Testis (tissue), 3 donors: ENCODE data around the gene NKX6-2. TPM values are rescaled to one million over a fixed set of nuclear protein-coding genes. Genes with fewer than 3 reads are reported as not detected.
"Not testable (repeated sequence)": the region's sequence is repeated elsewhere in the genome, so short reads cannot be mapped to it uniquely, and the experiment has no call there.

Source experiments
- DNase-seq: peaks from one replicate; pipeline ENCODE4 v3.0.0-alpha.2; 2019
- H3K27ac ChIP-seq, 2 donors: fragments of 200-600 bp; sonication (generic); one replicate each; pipeline ENCODE4 v1.5.1; 2019
- H3K27me3 ChIP-seq: fragments of 200-600 bp; sonication (generic); one replicate; pipeline ENCODE4 v1.5.1; 2019
- H3K36me3 ChIP-seq: fragments of 200-600 bp; sonication (generic); one replicate; pipeline ENCODE4 v1.5.1; 2017; ENCODE audit warnings: low read depth; ENCODE audit errors: missing control alignments
- H3K4me1 ChIP-seq: fragments of 200-600 bp; sonication (generic); one replicate; pipeline ENCODE4 v1.5.1; 2019
- H3K4me3 ChIP-seq, 2 donors: fragments of 200-600 bp; sonication (generic); one replicate each; pipeline ENCODE4 v1.5.1; 2017 to 2019
- H3K9me3 ChIP-seq: fragments of 200-600 bp; sonication (generic); one replicate; pipeline ENCODE4 v1.5.1; 2017
- POLR2A ChIP-seq: fragments of 450-650 bp; IDR thresholded peaks from one replicate; pipeline ENCODE4 v1.6.1; 2017; ENCODE audit warnings: antibody characterized with exemption, mild to moderate bottlenecking, moderate library complexity
- WGBS, 2 donors: methylation state at CpG; one replicate each; pipeline ENCODE4 v1.1.5; 2018; 5-methylcytosine and 5-hydroxymethylcytosine counted together
- intact Hi-C: fragments of 100-400 bp; cut with DNase I; formaldehyde crosslinking; loops from one replicate; pipeline ENCODE4 v1.15.1; 2023; ENCODE audit warnings: low total_unique reads
- polyA plus RNA-seq: library from polyadenylated mRNA; stranded (reverse); fragments of 350-450 nt; fragmentation: Illumina TruSeq; extraction: RNeasy Lipid Tissue Mini Kit (QIAGEN cat#74804); gene quantifications from one replicate; pipeline ENCODE4 v1.2.3, GENCODE V29; 2014; ENCODE audit warnings: low read depth, low replicate concordance; ENCODE audit not compliant: insufficient read depth
- total RNA-seq, 2 donors: library from RNA; depleted of rRNA; stranded (reverse); fragments of >200 nt; gene quantifications; one replicate each; pipeline ENCODE4 v1.2.3, GENCODE V29; 2016
- TF ChIP-seq, protein P1 (sequence below), 3 experiments: fragments of 450-650 bp in 2 of 3; fragments of 200-600 bp in 1 of 3; sonication (generic) in 1 of 3; IDR thresholded peaks; one replicate each; pipeline ENCODE4 v1.5.1; 2016 to 2019; ENCODE audit warnings: antibody characterized with exemption in 3 of 3, mild to moderate bottlenecking in 2 of 3, moderate library complexity in 1 of 3

NKX6-2 gene
- total and polyA plus RNA-seq, 3 donors from 2014 or later, result 2.0 to 20.1 (median 8.9) TPM

DNA sequence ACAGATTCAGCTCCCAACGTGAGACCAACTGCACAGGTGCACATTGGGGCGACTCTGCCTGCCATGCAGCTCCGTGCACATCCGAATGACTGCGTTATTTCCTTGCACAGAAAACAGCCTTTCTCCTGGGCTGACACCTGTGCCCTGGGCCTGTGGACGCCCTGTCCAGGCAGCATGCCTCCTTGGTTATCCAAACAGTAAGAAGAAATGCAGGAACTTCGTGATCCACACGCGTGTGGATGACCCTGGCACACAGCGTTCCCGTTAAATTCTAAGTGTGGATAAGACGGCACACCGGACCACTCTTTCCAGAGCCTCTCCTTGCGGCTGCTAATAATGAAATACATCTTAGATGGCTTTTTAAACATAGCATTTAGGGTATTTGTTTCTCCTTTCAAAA is 39.6 kb downstream of the NKX6-2 start:
- WGBS, 2 donors, result 61 to 76% methylated on average over 13 to 14 of the region's 14 CpGs
- no peak for TF ChIP-seq POLR2A
- H3K27me3 ChIP-seq, result no peaks in the 10 kb centered on the region
- no peak overlapping the region for H3K4me3 ChIP-seq
- no peaks in the 10 kb centered on the region for H3K36me3 ChIP-seq
- intact Hi-C loops, result no loop called here
- no peaks in the 10 kb centered on the region for H3K9me3 ChIP-seq
- no peak for DNase-seq
- H3K27ac ChIP-seq, result no peak overlapping the region
- H3K4me1 ChIP-seq, result no peaks in the 10 kb centered on the region

DNA sequence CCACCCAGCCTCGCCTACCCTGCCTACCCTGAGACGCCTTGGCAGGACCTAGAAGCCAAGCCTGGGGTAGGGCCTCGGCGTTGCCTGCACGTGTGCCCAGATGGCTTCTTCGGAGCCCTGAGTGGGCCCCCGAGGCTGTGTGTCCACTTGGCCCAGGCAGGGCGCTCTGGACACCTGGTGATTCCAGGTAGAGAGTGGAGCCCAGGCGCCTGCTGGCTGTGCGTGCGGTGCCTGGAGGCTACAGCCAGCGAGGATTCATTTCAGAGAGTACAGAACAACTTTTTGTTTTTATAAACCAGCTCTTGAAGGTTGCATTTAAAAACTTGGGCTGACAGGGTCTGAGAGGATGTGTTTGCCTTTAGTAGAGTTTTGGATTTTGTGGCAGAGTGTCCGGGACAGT is 40.0 kb downstream of the NKX6-2 start:
- TF ChIP-seq, protein P1, sequence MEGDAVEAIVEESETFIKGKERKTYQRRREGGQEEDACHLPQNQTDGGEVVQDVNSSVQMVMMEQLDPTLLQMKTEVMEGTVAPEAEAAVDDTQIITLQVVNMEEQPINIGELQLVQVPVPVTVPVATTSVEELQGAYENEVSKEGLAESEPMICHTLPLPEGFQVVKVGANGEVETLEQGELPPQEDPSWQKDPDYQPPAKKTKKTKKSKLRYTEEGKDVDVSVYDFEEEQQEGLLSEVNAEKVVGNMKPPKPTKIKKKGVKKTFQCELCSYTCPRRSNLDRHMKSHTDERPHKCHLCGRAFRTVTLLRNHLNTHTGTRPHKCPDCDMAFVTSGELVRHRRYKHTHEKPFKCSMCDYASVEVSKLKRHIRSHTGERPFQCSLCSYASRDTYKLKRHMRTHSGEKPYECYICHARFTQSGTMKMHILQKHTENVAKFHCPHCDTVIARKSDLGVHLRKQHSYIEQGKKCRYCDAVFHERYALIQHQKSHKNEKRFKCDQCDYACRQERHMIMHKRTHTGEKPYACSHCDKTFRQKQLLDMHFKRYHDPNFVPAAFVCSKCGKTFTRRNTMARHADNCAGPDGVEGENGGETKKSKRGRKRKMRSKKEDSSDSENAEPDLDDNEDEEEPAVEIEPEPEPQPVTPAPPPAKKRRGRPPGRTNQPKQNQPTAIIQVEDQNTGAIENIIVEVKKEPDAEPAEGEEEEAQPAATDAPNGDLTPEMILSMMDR (IDR thresholded peaks at IDR 0.05), result no peak
- TF ChIP-seq POLR2A, result no peak
- WGBS, 2 donors, result 91 to 100% methylated on average over 2 to 13 of the region's 13 CpGs
- Histone ChIP-seq H3K27me3 (no peaks in the 10 kb centered on the region), H3K36me3 (no peaks in the 10 kb centered on the region), H3K9me3 (no peaks in the 10 kb centered on the region), H3K4me1 (no peaks in the 10 kb centered on the region), H3K4me3 (no peak overlapping the region), H3K27ac (no peak overlapping the region)
- no peak for DNase-seq
- intact Hi-C loops, result no loop called here

DNA sequence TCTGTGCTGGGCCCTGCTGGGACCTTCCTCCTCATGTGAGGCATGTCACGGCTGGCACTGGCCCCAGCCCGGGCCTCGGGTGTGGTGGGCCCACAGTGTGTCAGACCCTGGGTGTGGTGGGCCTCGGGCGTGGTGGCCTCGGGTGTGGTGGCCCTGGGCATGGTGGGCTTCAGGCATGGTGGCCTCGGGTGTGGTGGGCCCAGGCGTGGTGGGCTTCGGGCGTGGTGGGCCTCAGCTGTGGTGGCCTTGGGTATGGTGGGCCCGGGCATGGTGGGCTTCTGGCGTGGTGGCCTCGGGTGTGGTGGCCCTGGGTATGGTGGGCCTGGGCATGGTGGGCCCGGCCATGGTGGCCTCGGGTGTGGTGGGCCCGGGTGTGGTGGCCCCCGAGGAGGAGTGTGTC is 40.4 kb downstream of the NKX6-2 start:
- TF ChIP-seq, protein P1 (IDR thresholded peaks at IDR 0.05), result no peak
- TF ChIP-seq POLR2A, result no peak
- H3K27ac ChIP-seq, result no peak overlapping the region
- no peak for DNase-seq
- WGBS, 2 donors, result 93 to 100% methylated on average over 7 to 17 of the region's 17 CpGs
- no peak overlapping the region for H3K4me3 ChIP-seq
- intact Hi-C loops, result no loop called here
- no peaks in the 10 kb centered on the region for H3K36me3 ChIP-seq
- H3K9me3 ChIP-seq, result no peaks in the 10 kb centered on the region
- H3K27me3 ChIP-seq, result no peaks in the 10 kb centered on the region
- no peaks in the 10 kb centered on the region for H3K4me1 ChIP-seq

DNA sequence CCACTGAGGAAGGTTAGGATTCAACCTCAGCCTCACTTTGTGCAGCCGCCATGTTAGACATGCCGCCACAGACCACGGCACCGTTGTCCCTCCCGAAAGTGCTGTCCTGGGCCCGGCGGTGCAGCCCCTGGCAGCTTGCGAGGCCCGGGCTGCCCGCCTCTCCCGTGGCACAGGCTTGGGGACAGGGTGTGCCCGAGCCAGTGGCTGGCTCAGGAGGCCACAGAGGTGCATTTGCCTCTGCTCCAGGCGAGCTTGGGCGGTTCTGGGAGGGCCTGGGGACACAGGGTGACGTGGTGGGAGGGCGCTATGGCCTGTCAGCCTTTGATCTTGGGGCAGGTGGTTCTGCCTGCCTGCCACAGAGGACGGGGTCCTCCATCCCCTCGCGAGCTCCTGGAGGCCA is 41.1 kb downstream of the NKX6-2 start:
- no peaks in the 10 kb centered on the region for H3K27me3 ChIP-seq
- H3K4me1 ChIP-seq, result no peaks in the 10 kb centered on the region
- no peaks in the 10 kb centered on the region for H3K9me3 ChIP-seq
- H3K36me3 ChIP-seq, result no peaks in the 10 kb centered on the region
- H3K27ac ChIP-seq, result no peak overlapping the region
- H3K4me3 ChIP-seq, result no peak overlapping the region
- TF ChIP-seq, protein P1 (IDR thresholded peaks at IDR 0.05), result no peak
- no peak for TF ChIP-seq POLR2A
- DNase-seq, result no peak
- WGBS, 2 donors, result 93 to 96% methylated on average over 9 to 17 of the region's 19 CpGs
- intact Hi-C loops, result no loop called here

DNA sequence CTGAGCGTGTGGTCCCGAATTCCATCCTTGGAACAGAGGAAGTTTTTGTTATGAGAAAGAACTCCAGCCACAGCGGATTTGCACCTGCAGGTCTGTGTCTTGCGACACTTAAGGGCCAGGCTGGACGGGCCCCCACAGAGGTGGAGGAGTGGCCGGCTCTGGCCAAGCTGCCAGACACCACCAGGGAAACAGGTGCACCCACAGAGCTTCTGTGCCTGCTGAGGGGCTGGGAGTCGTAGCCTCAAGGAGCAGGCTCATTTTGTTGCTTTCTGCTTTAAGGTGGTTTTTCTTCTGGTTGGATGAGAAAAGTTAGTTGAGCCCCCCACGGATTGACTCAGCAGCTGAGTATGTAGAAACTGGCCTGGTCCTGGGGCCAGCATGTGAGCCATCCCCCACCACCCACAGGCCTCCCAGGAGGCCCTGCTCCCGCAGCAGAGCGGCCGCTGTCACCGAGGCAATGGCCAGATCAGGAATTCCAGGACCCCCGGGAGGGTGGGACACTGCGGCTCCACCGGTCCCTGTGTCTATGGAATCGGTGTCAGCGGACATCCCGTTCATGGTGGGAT is 41.9 kb downstream of the NKX6-2 start:
- WGBS, 2 donors, result 83 to 90% methylated on average over 6 to 18 of the region's 18 CpGs
- no peak for TF ChIP-seq POLR2A
- TF ChIP-seq, protein P1 (IDR thresholded peaks at IDR 0.05), result no peak
- intact Hi-C loops, result no loop called here
- Histone ChIP-seq H3K4me1 (no peaks in the 10 kb centered on the region), H3K27ac (no peak overlapping the region), H3K9me3 (no peaks in the 10 kb centered on the region), H3K36me3 (no peaks in the 10 kb centered on the region), H3K27me3 (no peaks in the 10 kb centered on the region), H3K4me3 (no peak overlapping the region)
- no peak for DNase-seq

DNA sequence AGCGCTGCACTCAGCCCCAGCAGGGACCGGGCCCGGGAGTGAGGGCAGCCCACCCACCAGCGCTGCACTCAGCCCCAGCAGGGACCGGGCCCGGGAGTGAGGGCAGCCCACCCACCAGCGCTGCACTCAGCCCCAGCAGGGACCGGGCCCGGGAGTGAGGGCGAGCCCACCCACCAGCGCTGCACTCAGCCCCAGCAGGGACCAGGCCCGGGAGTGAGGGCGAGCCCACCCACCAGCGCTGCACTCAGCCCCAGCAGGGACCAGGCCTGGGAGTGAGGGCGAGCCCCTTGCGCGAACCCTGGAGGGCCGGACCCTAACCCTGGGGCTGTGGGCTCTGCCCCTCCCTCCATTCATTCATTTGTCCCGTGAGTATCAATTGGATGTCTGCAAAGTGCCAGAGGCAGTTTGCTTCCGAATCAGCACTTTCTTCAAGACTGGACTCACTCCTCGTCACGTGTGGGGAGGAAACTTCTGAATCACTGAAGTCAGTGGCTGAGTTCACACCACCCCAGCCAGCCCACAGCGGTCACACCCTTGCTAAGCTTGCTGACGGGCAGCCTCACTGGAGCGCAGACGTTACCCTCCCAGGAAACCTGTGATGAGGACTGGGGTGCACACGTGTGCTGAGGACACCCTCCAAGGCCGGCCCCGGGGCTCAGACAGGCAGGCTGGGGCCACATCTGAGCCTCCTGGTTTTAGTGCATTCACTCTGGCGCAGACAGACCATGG is 42.6 kb downstream of the NKX6-2 start:
- DNase-seq, H3K36me3 ChIP-seq, H3K4me1 ChIP-seq, H3K27ac ChIP-seq, intact Hi-C loops, H3K9me3 ChIP-seq, H3K27me3 ChIP-seq, H3K4me3 ChIP-seq: not testable (repeated sequence)
- 81 to 93% methylated on average over 6 to 20 of the region's 30 CpGs for WGBS, 2 donors
